SK-N-MC (cell line): Measurements from ENCODE around the gene CLN6.

Source experiments
- EZH2 ChIP-seq: fragments of 200-600 bp; sonication (generic); IDR thresholded peaks from one replicate; pipeline ENCODE4 v1.6.1; 2017; ENCODE audit warnings: antibody characterized with exemption
- FOXP2 ChIP-seq: optimal IDR thresholded peaks from 2 replicates; pipeline ENCODE3; 2011; ENCODE audit warnings: mild to moderate bottlenecking, moderate library complexity; ENCODE audit not compliant: insufficient read depth; ENCODE audit errors: extremely low read length, control extremely low read depth
- POLR2AphosphoS5 ChIP-seq: IDR thresholded peaks from 2 replicates; pipeline ENCODE4 v1.6.1; 2012; ENCODE audit warnings: mild to moderate bottlenecking, low read depth, low read length, borderline replicate concordance

DNA sequence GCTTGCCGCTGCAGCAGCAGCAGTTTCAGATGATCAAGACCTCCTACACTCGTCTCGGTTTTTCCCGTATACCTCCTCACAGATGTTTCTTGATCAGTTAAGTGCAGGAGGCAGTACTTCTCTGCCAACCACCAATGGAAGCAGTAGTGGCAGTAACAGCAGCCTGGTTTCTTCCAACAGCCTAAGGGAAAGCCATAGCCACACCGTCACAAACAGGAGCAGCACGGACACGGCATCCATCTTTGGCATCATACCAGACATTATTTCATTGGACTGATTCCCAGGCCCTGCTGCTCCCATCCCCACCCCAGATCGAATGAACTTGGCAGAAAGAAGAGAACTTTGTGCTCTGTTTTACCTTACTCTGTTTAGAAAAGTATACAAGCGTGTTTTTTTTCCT lies 42.0 kb downstream of the CLN6 start:
- TF ChIP-seq EZH2 (no peak), POLR2AphosphoS5 (no peak), FOXP2 (no peak)
